HepG2 (cell line): Measurements from ENCODE around the gene CBX7. TPM values are rescaled to one million over a fixed set of nuclear protein-coding genes. Genes with fewer than 3 reads are reported as not detected.

ENCODE experiments used
- ATAC-seq: fragments of 200-7000 bp; cut with Tn5 transposase; 3 replicates; pipeline ENCODE4 v1.9.1; 2020; ENCODE audit warnings: mild to moderate bottlenecking, moderate library complexity
- BruUV-seq: library from RNA; stranded (reverse); fragments of 400-500 nt; replicated peaks from 2 replicates; lab custom pipeline; 2021; lab: Mats Ljungman, UMichigan
- CTCF ChIA-PET: fragments of 300-600 bp; formaldehyde crosslinking; extraction: SDS; loops from one replicate; lab custom pipeline; 2021; ENCODE audit warnings: low total read pairs, inconsistent platforms, low intra/inter-chr PET ratio; lab: Yijun Ruan, JAX
- POLR2A ChIA-PET: fragments of 350-600 bp; sonication (Branson Sonifier 250); formaldehyde crosslinking; loops from one replicate; lab custom pipeline; 2020; ENCODE audit warnings: antibody characterized with exemption, inconsistent platforms; lab: Yijun Ruan, JAX
- DNase-seq: peaks from one replicate; pipeline ENCODE4 v3.0.0-alpha.2; 2015; ENCODE audit warnings: low spot score
- FAIRE-seq: peaks from 3 replicates; lab custom pipeline; 2011; peaks lifted over from hg19 to GRCh38; lab: Jason Lieb, UNC
- H2AFZ ChIP-seq: one replicate; pipeline ENCODE4 v1.6.1; 2011; ENCODE audit warnings: low read length, inconsistent platforms
- H3K27ac ChIP-seq: fragments of 300-600 bp; 3 replicates; pipeline ENCODE4 v1.8.0; 2011; ENCODE audit warnings: mixed run types, mild to moderate bottlenecking, mixed read lengths, low read length, inconsistent platforms; ENCODE audit not compliant: insufficient read depth; ENCODE audit errors: extremely low read length
- H3K27me3 ChIP-seq, 2 experiments: fragments of 200-600 bp in 1 of 2; 2 replicates in 1 of 2; 3 replicates in 1 of 2; pipeline versions ENCODE4 v1.6.0 to v1.8.0; 2011; ENCODE audit warnings: low read length in 2 of 2, mild to moderate bottlenecking in 2 of 2, moderate library complexity in 2 of 2, inconsistent platforms in 1 of 2; ENCODE audit not compliant: insufficient read depth in 2 of 2, control insufficient read depth in 1 of 2
- H3K36me3 ChIP-seq, 2 experiments: fragments of 200-600 bp in 1 of 2; replicated peaks in 1 of 2; 2 replicates in 1 of 2; 3 replicates in 1 of 2; pipeline versions ENCODE4 v1.5.1 to v1.8.0; 2011; ENCODE audit warnings: low read length in 2 of 2, inconsistent platforms in 1 of 2; ENCODE audit not compliant: insufficient read depth in 2 of 2, control insufficient read depth in 1 of 2
- H3K4me1 ChIP-seq: 2 replicates; pipeline ENCODE4 v1.5.1; 2012; ENCODE audit warnings: low read length, inconsistent platforms; ENCODE audit not compliant: insufficient read depth
- H3K4me2 ChIP-seq: 2 replicates; pipeline ENCODE4 v1.6.0; 2011; ENCODE audit warnings: low read depth, low read length, inconsistent platforms
- H3K4me3 ChIP-seq, 3 experiments: fragments of 200-600 bp in 1 of 3; sonication (generic), shearing (Covaris generic) in 1 of 3; replicated peaks in 1 of 3; 2 replicates each; pipeline ENCODE4 v1.5.1; 2011 to 2016; ENCODE audit warnings: low read length in 3 of 3, inconsistent platforms in 2 of 3, low read depth in 2 of 3, mild to moderate bottlenecking in 2 of 3, control low read depth in 1 of 3, mixed read lengths in 1 of 3; ENCODE audit not compliant: insufficient read depth in 1 of 3
- H3K79me2 ChIP-seq: one replicate; pipeline ENCODE4 v1.6.1; 2011; ENCODE audit warnings: low read length, inconsistent platforms; ENCODE audit not compliant: insufficient read depth
- H3K9ac ChIP-seq: 2 replicates; pipeline ENCODE4 v1.6.0; 2011; ENCODE audit warnings: mild to moderate bottlenecking, low read depth, low read length, inconsistent platforms; ENCODE audit not compliant: insufficient read depth
- H3K9me3 ChIP-seq: 2 replicates; pipeline ENCODE4 v1.5.1; 2012; ENCODE audit warnings: mild to moderate bottlenecking, low read length
- H4K20me1 ChIP-seq: 2 replicates; pipeline ENCODE4 v1.6.0; 2011; ENCODE audit warnings: inconsistent platforms, mild to moderate bottlenecking, low read length, moderate library complexity; ENCODE audit not compliant: insufficient read depth
- GZF1 ChIP-seq: sonication (generic); formaldehyde crosslinking; IDR thresholded peaks from 2 replicates; pipeline ENCODE4 v1.5.1; 2020; ENCODE audit warnings: mild to moderate bottlenecking, missing genetic modification reagents
- KDM5B ChIP-seq: sonication (generic); formaldehyde crosslinking; IDR thresholded peaks from 2 replicates; pipeline ENCODE4 v1.4.0; 2020; ENCODE audit warnings: missing genetic modification reagents, mild to moderate bottlenecking, borderline replicate concordance
- MZF1 ChIP-seq: sonication (generic); formaldehyde crosslinking; IDR thresholded peaks from 2 replicates; pipeline ENCODE4 v1.8.1; 2023; ENCODE audit warnings: mild to moderate bottlenecking, missing genetic modification reagents, borderline replicate concordance
- PPARG ChIP-seq: conservative IDR thresholded peaks from 2 replicates; pipeline ENCODE4 v1.6.1; 2016; ENCODE audit warnings: missing biosample characterization, missing genetic modification reagents
- SAFB2 ChIP-seq: sonication (generic); formaldehyde crosslinking; IDR thresholded peaks from 2 replicates; pipeline ENCODE4 v1.5.1; 2020; ENCODE audit warnings: missing genetic modification reagents, low read depth, mild to moderate bottlenecking, borderline replicate concordance
- SAP130 ChIP-seq: IDR thresholded peaks from 2 replicates; pipeline ENCODE4 v1.6.1; 2016; ENCODE audit warnings: low read depth
- SOX6 ChIP-seq, 2 experiments: fragments of 450-650 bp in 1 of 2; sonication (generic) in 1 of 2; formaldehyde crosslinking in 1 of 2; IDR thresholded peaks; 2 replicates each; pipeline versions ENCODE4 v1.4.0 to v1.6.1; 2017 to 2020; ENCODE audit warnings: antibody characterized with exemption in 1 of 2, mild to moderate bottlenecking in 1 of 2, missing genetic modification reagents in 1 of 2
- TBL1XR1 ChIP-seq: fragments of 150-350 bp; IDR thresholded peaks from 2 replicates; pipeline ENCODE4 v1.6.1; 2014; ENCODE audit warnings: borderline replicate concordance, low read length; ENCODE audit not compliant: partially characterized antibody
- ZFYVE20 ChIP-seq: sonication (generic); formaldehyde crosslinking; IDR thresholded peaks from 2 replicates; pipeline ENCODE4 v1.8.0; 2023; ENCODE audit warnings: low read depth, mild to moderate bottlenecking, moderate library complexity, missing genetic modification reagents, borderline replicate concordance
- ZNF138 ChIP-seq: sonication (generic); formaldehyde crosslinking; IDR thresholded peaks from 2 replicates; pipeline ENCODE4 v1.5.0; 2020; ENCODE audit warnings: mild to moderate bottlenecking, low read depth, missing genetic modification reagents
- ZNF331 ChIP-seq: sonication (generic); formaldehyde crosslinking; IDR thresholded peaks from 2 replicates; pipeline ENCODE4 v1.4.0; 2020; ENCODE audit warnings: missing genetic modification reagents
- ZNF343 ChIP-seq: sonication (generic); formaldehyde crosslinking; IDR thresholded peaks from 2 replicates; pipeline ENCODE4 v1.4.0; 2020; ENCODE audit warnings: mild to moderate bottlenecking, missing genetic modification reagents
- ZNF841 ChIP-seq: sonication (generic); formaldehyde crosslinking; IDR thresholded peaks from 2 replicates; pipeline ENCODE4 v1.8.1; 2023; ENCODE audit warnings: missing genetic modification reagents, borderline replicate concordance
- WGBS: methylation state at CpG from one replicate; pipeline ENCODE4 v1.1.6; 2017; ENCODE audit warnings: low lambda C conversion rate; 5-methylcytosine and 5-hydroxymethylcytosine counted together
- in situ Hi-C: cut with HindIII; loops from 2 replicates; pipeline ENCODE4 v1.10.0; 2017; ENCODE audit warnings: low pct_unique_long_range_greater_than_20kb; ENCODE audit not compliant: extremely low pct_ligation_motif_present
- intact Hi-C: fragments of 100-400 bp; cut with micrococcal nuclease; formaldehyde crosslinking; loops from one replicate; pipeline ENCODE4 v1.10.0; 2022; ENCODE audit not compliant: unreplicated experiment
- polyA plus RNA-seq, 8 experiments: library from polyadenylated mRNA; depleted of rRNA in 3 of 8; stranded (reverse) in 7 of 8; unstranded in 1 of 8; fragments of >200 nt; fragmentation: Illumina TruSeq in 4 of 8; extraction: Trizol in 4 of 8; gene quantifications; 2 replicates each; pipeline versions ENCODE4 v1.2.1 to v1.2.3, GENCODE V29; 2011 to 2016; ENCODE audit warnings: low read depth in 4 of 8, missing spikeins in 1 of 8, mixed read lengths in 1 of 8; ENCODE audit not compliant: insufficient read depth in 1 of 8
- total RNA-seq, 5 experiments: library from RNA; depleted of rRNA; stranded (reverse); fragments of >200 nt; fragmentation: Illumina TruSeq; extraction: Trizol; gene quantifications; 2 replicates each; pipeline ENCODE4 v1.2.3, GENCODE V29; 2016; ENCODE audit warnings: low read depth in 1 of 5
- TF ChIP-seq, protein P1 (sequence below): sonication (generic); formaldehyde crosslinking; IDR thresholded peaks from 2 replicates; pipeline ENCODE4 v1.4.0; 2020; ENCODE audit warnings: missing genetic modification reagents
- TF ChIP-seq, protein P2 (sequence below): sonication (generic); formaldehyde crosslinking; IDR thresholded peaks from 2 replicates; pipeline ENCODE4 v1.5.0; 2020; ENCODE audit warnings: mild to moderate bottlenecking, missing genetic modification reagents
- TF ChIP-seq, protein P3 (sequence below): sonication (generic); formaldehyde crosslinking; IDR thresholded peaks from 2 replicates; pipeline ENCODE4 v1.8.0; 2022; ENCODE audit warnings: mild to moderate bottlenecking, missing genetic modification reagents
- TF ChIP-seq, protein P4 (sequence below): IDR thresholded peaks from 2 replicates; pipeline ENCODE4 v1.6.1; 2016; ENCODE audit warnings: control low read depth

Gene CBX7
- total and polyA plus RNA-seq, 2 of the 13 experiments (the other 11 are each of a cell fraction or from before 2014, with no cell fraction given) = 0.35 to 4.9 TPM

DNA sequence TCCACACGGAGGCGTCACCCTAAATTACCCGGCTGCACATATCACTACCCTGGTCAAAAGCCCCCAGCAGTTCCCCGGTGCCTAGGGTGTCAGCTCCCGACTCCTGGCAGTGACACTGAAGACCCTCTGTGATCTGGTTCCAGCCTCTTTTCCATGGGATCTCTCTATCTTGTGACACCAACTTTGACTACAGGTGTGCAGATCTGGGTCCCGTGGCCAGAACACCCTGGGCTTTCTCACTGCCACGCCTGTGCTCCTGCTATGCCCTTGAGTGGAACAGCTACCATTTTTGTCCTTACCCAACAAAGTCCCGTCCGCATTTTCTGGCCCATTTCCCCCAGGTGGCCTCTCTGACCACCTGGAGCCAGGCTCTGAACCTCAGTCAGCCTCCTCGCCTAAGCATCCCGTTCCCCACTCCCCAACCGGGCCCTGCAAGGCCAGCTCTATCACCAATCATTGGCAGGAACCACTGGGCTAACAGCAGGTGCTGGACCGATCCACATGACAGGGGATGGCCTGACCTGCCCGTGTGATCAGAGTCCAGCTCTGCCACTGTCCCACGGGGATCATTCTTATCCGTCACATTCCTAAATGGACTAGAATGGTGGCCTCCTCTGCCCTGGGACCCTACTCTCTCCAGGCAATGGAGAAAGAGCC is 20.7 kb upstream of the CBX7 start:
- in situ Hi-C loops = loop anchor here (5.0 kb wide), 1 partner anchor 139 kb away; no protein-coding TSS in a partner anchor
- peak overlapping the region; percentile 68; the same call in 1 of the 2 replicates for H3K9ac ChIP-seq
- H2AFZ ChIP-seq = no peak overlapping the region
- no TSS peak for BruUV-seq
- peak overlapping the region; percentile 73; the same call in 1 of the 2 replicates for H3K4me2 ChIP-seq
- ATAC-seq (no peak), DNase-seq (no peak), FAIRE-seq (no peak)
- H3K36me3 ChIP-seq = no peaks in the 10 kb centered on the region
- ChIA-PET CTCF (interaction anchor here (4.6 kb wide), 1 partner anchor 137 kb away, joined by 27 read pairs; no protein-coding TSS in a partner anchor), POLR2A (interaction anchor here (1.7 to 6.1 kb wide), 3 partner anchors 68 to 145 kb away, joined by 4 to 72 read pairs (median 16); partner anchors contain the start of gene RPL3)
- H3K4me1 ChIP-seq = peaks cover 75% of the 10 kb centered on the region
- peak overlapping the region in 1 of 3 experiments; percentile 41; a peak in 1 of 6 replicates for H3K4me3 ChIP-seq
- no peaks in the 10 kb centered on the region for H4K20me1 ChIP-seq
- no peaks in the 10 kb centered on the region for H3K79me2 ChIP-seq
- H3K27me3 ChIP-seq = peaks cover 0 to 2% of the 10 kb centered on the region in 2 experiments; a peak in 1 of 5 replicates
- WGBS = 50% methylated on average over 13 of the region's 16 CpGs
- H3K27ac ChIP-seq = no peak overlapping the region
- H3K9me3 ChIP-seq = no peaks in the 10 kb centered on the region
- intact Hi-C loops = loop anchor here (5.0 to 10.0 kb wide), 3 partner anchors 39 to 119 kb away; partner anchors contain the start of gene PDGFB
- TF ChIP-seq TBL1XR1 = no peak
- TF ChIP-seq, protein P1, sequence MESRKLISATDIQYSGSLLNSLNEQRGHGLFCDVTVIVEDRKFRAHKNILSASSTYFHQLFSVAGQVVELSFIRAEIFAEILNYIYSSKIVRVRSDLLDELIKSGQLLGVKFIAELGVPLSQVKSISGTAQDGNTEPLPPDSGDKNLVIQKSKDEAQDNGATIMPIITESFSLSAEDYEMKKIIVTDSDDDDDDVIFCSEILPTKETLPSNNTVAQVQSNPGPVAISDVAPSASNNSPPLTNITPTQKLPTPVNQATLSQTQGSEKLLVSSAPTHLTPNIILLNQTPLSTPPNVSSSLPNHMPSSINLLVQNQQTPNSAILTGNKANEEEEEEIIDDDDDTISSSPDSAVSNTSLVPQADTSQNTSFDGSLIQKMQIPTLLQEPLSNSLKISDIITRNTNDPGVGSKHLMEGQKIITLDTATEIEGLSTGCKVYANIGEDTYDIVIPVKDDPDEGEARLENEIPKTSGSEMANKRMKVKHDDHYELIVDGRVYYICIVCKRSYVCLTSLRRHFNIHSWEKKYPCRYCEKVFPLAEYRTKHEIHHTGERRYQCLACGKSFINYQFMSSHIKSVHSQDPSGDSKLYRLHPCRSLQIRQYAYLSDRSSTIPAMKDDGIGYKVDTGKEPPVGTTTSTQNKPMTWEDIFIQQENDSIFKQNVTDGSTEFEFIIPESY (CRISPR knock-in tag) = no peak
- TF ChIP-seq SOX6 (IDR thresholded peaks at IDR 0.05) = no peak
- TF ChIP-seq SOX6 (CRISPR knock-in tag; IDR thresholded peaks at IDR 0.05) = no peak
- TF ChIP-seq GZF1 = no peak
- TF ChIP-seq KDM5B = no peak
- TF ChIP-seq, protein P2, sequence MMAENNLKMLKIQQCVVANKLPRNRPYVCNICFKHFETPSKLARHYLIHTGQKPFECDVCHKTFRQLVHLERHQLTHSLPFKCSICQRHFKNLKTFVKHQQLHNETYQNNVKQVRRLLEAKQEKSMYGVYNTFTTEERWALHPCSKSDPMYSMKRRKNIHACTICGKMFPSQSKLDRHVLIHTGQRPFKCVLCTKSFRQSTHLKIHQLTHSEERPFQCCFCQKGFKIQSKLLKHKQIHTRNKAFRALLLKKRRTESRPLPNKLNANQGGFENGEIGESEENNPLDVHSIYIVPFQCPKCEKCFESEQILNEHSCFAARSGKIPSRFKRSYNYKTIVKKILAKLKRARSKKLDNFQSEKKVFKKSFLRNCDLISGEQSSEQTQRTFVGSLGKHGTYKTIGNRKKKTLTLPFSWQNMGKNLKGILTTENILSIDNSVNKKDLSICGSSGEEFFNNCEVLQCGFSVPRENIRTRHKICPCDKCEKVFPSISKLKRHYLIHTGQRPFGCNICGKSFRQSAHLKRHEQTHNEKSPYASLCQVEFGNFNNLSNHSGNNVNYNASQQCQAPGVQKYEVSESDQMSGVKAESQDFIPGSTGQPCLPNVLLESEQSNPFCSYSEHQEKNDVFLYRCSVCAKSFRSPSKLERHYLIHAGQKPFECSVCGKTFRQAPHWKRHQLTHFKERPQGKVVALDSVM = no peak
- TF ChIP-seq ZNF331 (CRISPR knock-in tag) = no peak
- TF ChIP-seq, protein P3, sequence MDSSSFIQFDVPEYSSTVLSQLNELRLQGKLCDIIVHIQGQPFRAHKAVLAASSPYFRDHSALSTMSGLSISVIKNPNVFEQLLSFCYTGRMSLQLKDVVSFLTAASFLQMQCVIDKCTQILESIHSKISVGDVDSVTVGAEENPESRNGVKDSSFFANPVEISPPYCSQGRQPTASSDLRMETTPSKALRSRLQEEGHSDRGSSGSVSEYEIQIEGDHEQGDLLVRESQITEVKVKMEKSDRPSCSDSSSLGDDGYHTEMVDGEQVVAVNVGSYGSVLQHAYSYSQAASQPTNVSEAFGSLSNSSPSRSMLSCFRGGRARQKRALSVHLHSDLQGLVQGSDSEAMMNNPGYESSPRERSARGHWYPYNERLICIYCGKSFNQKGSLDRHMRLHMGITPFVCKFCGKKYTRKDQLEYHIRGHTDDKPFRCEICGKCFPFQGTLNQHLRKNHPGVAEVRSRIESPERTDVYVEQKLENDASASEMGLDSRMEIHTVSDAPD = no peak
- TF ChIP-seq ZNF841 (CRISPR knock-in tag) = no peak
- 0 out of 2 replicates have a peak, but pooled peaks have one; percentile 49 for TF ChIP-seq MZF1
- TF ChIP-seq, protein P4, sequence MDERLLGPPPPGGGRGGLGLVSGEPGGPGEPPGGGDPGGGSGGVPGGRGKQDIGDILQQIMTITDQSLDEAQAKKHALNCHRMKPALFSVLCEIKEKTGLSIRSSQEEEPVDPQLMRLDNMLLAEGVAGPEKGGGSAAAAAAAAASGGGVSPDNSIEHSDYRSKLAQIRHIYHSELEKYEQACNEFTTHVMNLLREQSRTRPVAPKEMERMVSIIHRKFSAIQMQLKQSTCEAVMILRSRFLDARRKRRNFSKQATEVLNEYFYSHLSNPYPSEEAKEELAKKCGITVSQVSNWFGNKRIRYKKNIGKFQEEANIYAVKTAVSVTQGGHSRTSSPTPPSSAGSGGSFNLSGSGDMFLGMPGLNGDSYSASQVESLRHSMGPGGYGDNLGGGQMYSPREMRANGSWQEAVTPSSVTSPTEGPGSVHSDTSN = no peak
- TF ChIP-seq PPARG (CRISPR knock-in tag) = no peak
- TF ChIP-seq ZNF343 (CRISPR knock-in tag) = no peak
- TF ChIP-seq ZNF138 = no peak
- TF ChIP-seq SAP130 (CRISPR knock-in tag) = 0 out of 2 replicates have a peak, but pooled peaks have one; percentile 19
- TF ChIP-seq SAFB2 (CRISPR knock-in tag) = no peak
- no peak for TF ChIP-seq ZFYVE20 (CRISPR knock-in tag)
